Type B pancreatic cell (in vitro differentiated cells): Measurements from ENCODE around the gene TMEM255B. TPM values are rescaled to one million over a fixed set of nuclear protein-coding genes. Genes with fewer than 3 reads are reported as not detected.
"Not testable (repeated sequence)": the region's sequence is repeated elsewhere in the genome, so short reads cannot be mapped to it uniquely, and the experiment has no call there.

Experiments
- DNase-seq: peaks from one replicate; pipeline ENCODE4 v3.0.0; 2021; ENCODE audit warnings: mixed read lengths; ENCODE audit not compliant: unreplicated experiment; ENCODE audit errors: extremely low spot score
- H3K27ac Mint-ChIP-seq: 2 replicates; pipeline ENCODE4 v1.8.0; 2021; ENCODE audit warnings: mild to moderate bottlenecking, mixed read lengths
- H3K27me3 Mint-ChIP-seq: 2 replicates; pipeline ENCODE4 v1.8.0; 2021; ENCODE audit warnings: mixed read lengths
- H3K36me3 Mint-ChIP-seq: 2 replicates; pipeline ENCODE4 v1.8.0; 2021; ENCODE audit warnings: mixed read lengths
- H3K4me1 Mint-ChIP-seq: one replicate; pipeline ENCODE4 v1.8.0; 2021; ENCODE audit warnings: mixed read lengths; ENCODE audit not compliant: unreplicated experiment
- H3K4me3 Mint-ChIP-seq: 2 replicates; pipeline ENCODE4 v1.8.0; 2021; ENCODE audit warnings: mild to moderate bottlenecking, mixed read lengths
- H3K9me3 Mint-ChIP-seq: 2 replicates; pipeline ENCODE4 v1.8.0; 2021; ENCODE audit warnings: mixed read lengths
- total RNA-seq: library from RNA; stranded (reverse); gene quantifications from 2 replicates; pipeline ENCODE4 v1.2.1, GENCODE V29; 2021; ENCODE audit warnings: low replicate concordance
- TF ChIP-seq, protein P1 (sequence below): fragments of 200-600 bp; sonication (generic); conservative IDR thresholded peaks from 2 replicates; pipeline ENCODE4 v1.5.0; 2021; ENCODE audit warnings: antibody characterized with exemption, mild to moderate bottlenecking

Gene TMEM255B
- total RNA-seq, 1 donor from 2014 or later: 0.92 TPM

DNA sequence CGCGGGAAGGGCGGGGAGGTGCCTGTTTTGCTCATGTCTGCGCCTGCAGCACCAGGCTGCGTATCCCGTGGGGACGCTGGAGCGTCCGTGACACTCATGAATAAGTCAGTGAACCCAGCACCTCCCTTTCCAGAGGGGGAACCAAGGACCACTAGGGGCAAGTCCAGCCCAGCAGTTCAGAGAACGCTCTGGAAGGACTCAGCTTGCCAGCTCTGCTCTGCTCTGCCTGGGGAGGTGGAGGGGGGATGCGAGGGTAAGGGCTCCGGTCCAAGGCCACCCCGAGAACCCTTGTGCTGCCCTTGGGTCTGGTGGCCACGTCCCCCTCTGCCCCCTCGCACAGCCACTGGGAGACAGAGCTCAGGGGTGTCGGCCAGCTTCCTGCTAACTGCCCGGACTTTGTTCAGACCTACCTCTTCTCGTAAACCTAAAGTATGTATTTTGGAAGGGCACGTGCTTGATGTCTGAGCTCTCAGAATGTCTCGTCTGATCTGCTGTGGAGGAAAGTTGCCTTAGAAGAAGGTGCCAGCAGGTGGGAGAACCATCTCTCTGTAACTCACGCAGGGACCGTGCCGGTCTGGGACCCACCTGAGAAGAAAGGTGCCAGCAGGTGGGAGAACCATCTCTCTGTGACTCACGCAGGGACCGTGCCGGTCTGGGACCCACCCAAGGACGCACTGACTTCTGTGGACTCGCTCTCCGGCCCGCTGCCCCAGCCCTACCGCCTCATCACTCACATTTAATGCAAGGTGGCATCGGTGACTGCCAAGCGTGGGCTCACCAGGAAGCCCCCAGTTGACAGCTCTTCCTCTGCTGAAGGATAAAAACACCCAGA is 34.1 kb downstream of the TMEM255B start:
- H3K27me3 Mint-ChIP-seq: peaks cover 8% of the 10 kb centered on the region
- no peaks in the 10 kb centered on the region for H3K4me1 Mint-ChIP-seq
- H3K4me3 Mint-ChIP-seq: no peak overlapping the region
- no peak overlapping the region for H3K27ac Mint-ChIP-seq
- no peak for DNase-seq
- H3K36me3 Mint-ChIP-seq: no peaks in the 10 kb centered on the region
- TF ChIP-seq, protein P1, sequence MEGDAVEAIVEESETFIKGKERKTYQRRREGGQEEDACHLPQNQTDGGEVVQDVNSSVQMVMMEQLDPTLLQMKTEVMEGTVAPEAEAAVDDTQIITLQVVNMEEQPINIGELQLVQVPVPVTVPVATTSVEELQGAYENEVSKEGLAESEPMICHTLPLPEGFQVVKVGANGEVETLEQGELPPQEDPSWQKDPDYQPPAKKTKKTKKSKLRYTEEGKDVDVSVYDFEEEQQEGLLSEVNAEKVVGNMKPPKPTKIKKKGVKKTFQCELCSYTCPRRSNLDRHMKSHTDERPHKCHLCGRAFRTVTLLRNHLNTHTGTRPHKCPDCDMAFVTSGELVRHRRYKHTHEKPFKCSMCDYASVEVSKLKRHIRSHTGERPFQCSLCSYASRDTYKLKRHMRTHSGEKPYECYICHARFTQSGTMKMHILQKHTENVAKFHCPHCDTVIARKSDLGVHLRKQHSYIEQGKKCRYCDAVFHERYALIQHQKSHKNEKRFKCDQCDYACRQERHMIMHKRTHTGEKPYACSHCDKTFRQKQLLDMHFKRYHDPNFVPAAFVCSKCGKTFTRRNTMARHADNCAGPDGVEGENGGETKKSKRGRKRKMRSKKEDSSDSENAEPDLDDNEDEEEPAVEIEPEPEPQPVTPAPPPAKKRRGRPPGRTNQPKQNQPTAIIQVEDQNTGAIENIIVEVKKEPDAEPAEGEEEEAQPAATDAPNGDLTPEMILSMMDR: no peak
- H3K9me3 Mint-ChIP-seq: no peaks in the 10 kb centered on the region

DNA sequence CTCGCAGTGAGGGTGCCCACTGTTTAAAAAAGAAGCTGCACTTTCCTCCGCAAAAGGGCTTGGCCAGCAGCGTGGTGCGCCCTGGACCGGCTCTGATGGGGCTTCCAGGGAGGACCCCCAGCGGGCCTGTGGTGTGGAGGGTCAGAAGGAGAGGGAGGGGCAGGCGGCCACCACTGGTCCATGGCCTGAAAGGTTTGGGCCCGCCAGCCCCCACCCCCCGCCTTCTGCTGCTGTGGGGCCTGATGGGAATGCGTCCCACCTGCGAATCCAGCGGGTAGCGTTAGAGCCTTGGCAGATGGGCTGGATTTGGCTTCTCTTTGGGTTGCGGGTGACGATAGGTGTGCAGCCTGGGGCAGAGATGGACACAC is 34.7 kb downstream of the TMEM255B start:
- no peaks in the 10 kb centered on the region for H3K4me1 Mint-ChIP-seq
- DNase-seq: no peak

DNA sequence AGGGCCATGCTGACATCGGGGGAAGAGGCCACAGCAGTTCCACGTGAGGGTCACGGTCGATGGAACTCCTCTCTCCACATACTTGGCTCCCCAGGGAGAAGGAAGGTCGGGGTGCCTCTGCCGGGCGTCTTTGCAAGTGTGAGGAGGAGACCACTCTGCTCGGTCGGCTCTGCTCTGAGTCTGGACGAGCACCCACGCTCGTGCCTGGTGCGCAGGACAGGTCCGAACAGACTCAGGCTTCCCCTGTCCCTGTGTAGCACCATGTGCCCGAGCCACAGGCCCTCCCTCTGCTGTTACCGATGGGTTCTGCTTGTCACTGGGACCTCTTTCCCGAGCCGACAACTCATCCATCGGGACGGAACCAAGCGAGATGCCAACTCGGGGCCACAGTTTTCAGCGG is 35.1 kb downstream of the TMEM255B start:
- Mint-ChIP-seq H3K4me3 (no peak overlapping the region), H3K27me3 (peaks cover 6% of the 10 kb centered on the region), H3K9me3 (no peaks in the 10 kb centered on the region), H3K27ac (no peak overlapping the region), H3K4me1 (no peaks in the 10 kb centered on the region), H3K36me3 (no peaks in the 10 kb centered on the region)
- DNase-seq: no peak
- TF ChIP-seq, protein P1: no peak

More for the DNA sequence above, 34.7 kb downstream of the TMEM255B start:
- TF ChIP-seq, protein P1: no peak
- no peaks in the 10 kb centered on the region for H3K36me3 Mint-ChIP-seq
- peaks cover 8% of the 10 kb centered on the region for H3K27me3 Mint-ChIP-seq
- no peak overlapping the region for H3K27ac Mint-ChIP-seq
- no peaks in the 10 kb centered on the region for H3K9me3 Mint-ChIP-seq
- no peak overlapping the region for H3K4me3 Mint-ChIP-seq

DNA sequence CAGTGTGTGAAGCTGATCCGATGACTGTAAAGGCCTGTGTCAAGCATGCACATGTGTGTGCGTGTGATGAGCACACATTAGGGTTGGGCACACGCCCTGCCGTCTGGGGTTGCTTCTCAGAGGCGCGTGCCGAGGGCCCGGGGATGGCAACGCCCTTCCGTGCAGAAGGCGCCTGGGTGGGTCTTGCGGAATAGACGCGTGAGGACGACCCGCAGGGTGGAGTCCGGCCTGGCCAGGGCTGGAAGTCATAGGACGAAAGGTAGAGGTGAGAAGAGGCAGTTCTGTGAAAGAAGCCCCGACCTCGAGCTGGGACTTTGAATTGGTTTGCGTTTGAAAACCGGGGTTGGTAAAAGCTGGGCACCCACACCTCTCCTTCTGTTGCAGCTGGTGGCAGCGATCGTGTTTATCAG is 35.7 kb downstream of the TMEM255B start:
- TF ChIP-seq, protein P1: no peak
- Mint-ChIP-seq H3K27ac (no peak overlapping the region), H3K27me3 (peaks cover 1% of the 10 kb centered on the region), H3K9me3 (no peaks in the 10 kb centered on the region), H3K36me3 (no peaks in the 10 kb centered on the region), H3K4me3 (no peak overlapping the region), H3K4me1 (no peaks in the 10 kb centered on the region)
- no peak for DNase-seq

DNA sequence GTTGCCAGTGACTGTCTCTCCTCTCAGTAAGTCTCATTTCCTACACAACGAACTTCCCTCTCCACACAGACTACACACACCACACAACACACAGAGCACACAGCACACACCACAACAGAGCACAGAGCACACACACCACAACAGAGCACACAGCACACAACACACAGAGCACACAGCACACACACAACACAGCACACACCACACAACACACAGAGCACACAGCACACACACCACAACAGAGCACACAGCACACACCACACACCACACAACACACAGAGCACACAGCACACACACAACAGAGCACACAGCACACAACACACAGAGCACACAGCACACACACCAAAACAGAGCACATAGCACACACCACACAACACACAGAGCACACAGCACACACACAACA is 36.3 kb downstream of the TMEM255B start:
- H3K9me3 Mint-ChIP-seq, DNase-seq, H3K4me1 Mint-ChIP-seq, H3K4me3 Mint-ChIP-seq, H3K27me3 Mint-ChIP-seq, H3K36me3 Mint-ChIP-seq, H3K27ac Mint-ChIP-seq: not testable (repeated sequence)

DNA sequence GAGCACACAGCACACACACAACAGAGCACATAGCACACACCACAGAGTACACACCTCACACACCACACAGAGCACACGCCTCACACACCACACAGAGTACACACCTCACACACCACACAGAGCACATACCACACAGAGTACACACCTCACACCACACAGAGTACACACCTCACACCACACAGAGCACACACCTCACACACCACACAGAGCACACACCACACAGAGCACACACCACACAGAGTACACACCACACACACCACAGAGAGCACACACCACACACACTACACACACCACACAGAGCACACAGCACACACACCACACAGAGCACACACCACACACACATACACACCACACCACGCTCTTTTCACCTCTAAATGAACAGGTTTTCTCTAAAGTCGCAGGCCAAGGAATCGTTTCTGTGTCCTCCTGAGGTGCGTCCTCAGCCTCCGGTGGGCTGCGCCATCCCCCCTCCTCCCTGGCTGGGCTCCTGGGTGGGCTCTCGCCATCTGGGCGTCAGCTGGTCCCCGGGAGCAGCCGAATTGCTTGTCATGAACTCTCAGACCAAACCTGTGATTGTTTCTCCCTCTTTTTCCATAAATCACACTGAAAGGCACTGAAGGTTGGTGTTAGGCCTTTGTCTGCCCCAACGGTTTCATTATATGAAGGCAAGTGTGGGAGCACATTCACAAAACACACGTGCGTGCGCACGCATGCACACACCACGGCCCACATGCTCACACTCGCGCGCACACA is 37.4 kb downstream of the TMEM255B start:
- Mint-ChIP-seq H3K27ac (no peak overlapping the region), H3K36me3 (no peaks in the 10 kb centered on the region), H3K4me3 (no peak overlapping the region), H3K27me3 (no peaks in the 10 kb centered on the region), H3K4me1 (no peaks in the 10 kb centered on the region), H3K9me3 (no peaks in the 10 kb centered on the region)
- TF ChIP-seq, protein P1: no peak
- no peak for DNase-seq
